GM23248 (cell line): ENCODE measurements around the gene FATE1. TPM values are rescaled to one million over a fixed set of nuclear protein-coding genes. Genes with fewer than 3 reads are reported as not detected.

ENCODE experiments used
- DNase-seq: peaks from one replicate; pipeline ENCODE4 v3.0.0-alpha.2; 2015
- H2AFZ ChIP-seq: fragments of 200-600 bp; sonication (generic); 2 replicates; pipeline ENCODE4 v1.6.1; 2016; ENCODE audit warnings: antibody characterized with exemption
- H3F3A ChIP-seq: fragments of 200-600 bp; sonication (generic); 2 replicates; pipeline ENCODE4 v1.6.1; 2016; ENCODE audit warnings: mild to moderate bottlenecking, antibody characterized with exemption, mixed run types; ENCODE audit not compliant: insufficient read depth
- H3K27ac ChIP-seq: fragments of 200-600 bp; sonication (generic); 2 replicates; pipeline ENCODE4 v1.5.1; 2016; ENCODE audit warnings: mild to moderate bottlenecking
- H3K27me3 ChIP-seq: fragments of 200-600 bp; sonication (generic); replicated peaks from 2 replicates; pipeline ENCODE4 v1.6.1; 2016; ENCODE audit warnings: mild to moderate bottlenecking; ENCODE audit not compliant: insufficient read depth
- H3K36me3 ChIP-seq: fragments of 200-600 bp; sonication (generic); 2 replicates; pipeline ENCODE4 v1.6.1; 2016; ENCODE audit warnings: low read depth, mild to moderate bottlenecking
- H3K4me1 ChIP-seq: fragments of 200-600 bp; sonication (generic); 2 replicates; pipeline ENCODE4 v1.6.1; 2016; ENCODE audit warnings: mild to moderate bottlenecking; ENCODE audit not compliant: insufficient read depth
- H3K4me2 ChIP-seq: fragments of 200-600 bp; sonication (generic); one replicate; pipeline ENCODE4 v1.6.1; 2016; ENCODE audit warnings: mild to moderate bottlenecking; ENCODE audit not compliant: unreplicated experiment
- H3K4me3 ChIP-seq: fragments of 200-600 bp; sonication (generic); 2 replicates; pipeline ENCODE4 v1.5.1; 2016; ENCODE audit warnings: mild to moderate bottlenecking
- H3K79me2 ChIP-seq: fragments of 200-600 bp; sonication (generic); 2 replicates; pipeline ENCODE4 v1.6.1; 2016; ENCODE audit warnings: mild to moderate bottlenecking; ENCODE audit not compliant: insufficient read depth
- H3K9ac ChIP-seq: fragments of 200-600 bp; sonication (generic); 2 replicates; pipeline ENCODE4 v1.6.1; 2016; ENCODE audit warnings: mild to moderate bottlenecking
- H3K9me2 ChIP-seq: fragments of 200-600 bp; sonication (generic); 2 replicates; pipeline ENCODE4 v1.6.1; 2016; ENCODE audit warnings: mixed run types, mild to moderate bottlenecking, moderate library complexity; ENCODE audit not compliant: insufficient read depth
- H3K9me3 ChIP-seq: fragments of 200-600 bp; sonication (generic); one replicate; pipeline ENCODE4 v1.6.1; 2017; ENCODE audit warnings: low read depth
- H4K20me1 ChIP-seq: fragments of 200-600 bp; sonication (generic); 2 replicates; pipeline ENCODE4 v1.6.0; 2016; ENCODE audit not compliant: insufficient read depth
- EZH2 ChIP-seq: fragments of 200-600 bp; sonication (generic); IDR thresholded peaks from 2 replicates; pipeline ENCODE4 v1.6.1; 2018; ENCODE audit warnings: antibody characterized with exemption, mild to moderate bottlenecking; ENCODE audit not compliant: insufficient read depth, poor library complexity, severe bottlenecking
- EZH2phosphoT487 ChIP-seq: fragments of 200-600 bp; sonication (generic); IDR thresholded peaks from 2 replicates; pipeline ENCODE4 v1.6.1; 2018; ENCODE audit warnings: antibody characterized with exemption, moderate library complexity, mild to moderate bottlenecking, low read depth; ENCODE audit not compliant: insufficient read depth
- WGBS, 2 experiments: methylation state at CpG; one replicate each; pipeline ENCODE4 v1.1.6; 2015 to 2017; ENCODE audit warnings: low lambda C conversion rate in 2 of 2, low coverage in 1 of 2; ENCODE audit errors: missing lambda C conversion rate in 2 of 2; 5-methylcytosine and 5-hydroxymethylcytosine counted together
- in situ Hi-C: fragments of 300-500 bp; cut with MboI; formaldehyde crosslinking; loops from 2 replicates; pipeline ENCODE4 v1.15.0; 2020
- polyA plus RNA-seq: library from polyadenylated mRNA; unstranded; fragments of >200 nt; fragmentation: Nextera tagmentation; extraction: Ambion mirVana; gene quantifications from 2 replicates; pipeline ENCODE4 v1.2.1, GENCODE V29; 2016
- total RNA-seq: library from RNA; depleted of rRNA; stranded (reverse); fragments of >200 nt; shearing (Covaris generic); gene quantifications from 2 replicates; pipeline ENCODE4 v1.2.3, GENCODE V29; 2014

FATE1 gene
- total and polyA plus RNA-seq, 2 experiments from 2014 or later, result not detected

GRCh38 chrX:151698485-151698884, 17.4 kb upstream of the FATE1 start:
- Histone ChIP-seq H3K27ac (no peak overlapping the region), H3K4me2 (no peak overlapping the region), H3K9me2 (no peaks in the 10 kb centered on the region), H3K9me3 (no peaks in the 10 kb centered on the region), H3K36me3 (no peaks in the 10 kb centered on the region), H4K20me1 (no peaks in the 10 kb centered on the region), H3F3A (0 out of 2 replicates have a peak, but pooled peaks cover 4% of the 10 kb centered on the region), H2AFZ (no peak overlapping the region), H3K79me2 (no peaks in the 10 kb centered on the region), H3K9ac (no peak overlapping the region), H3K4me1 (peaks cover 24% of the 10 kb centered on the region), H3K27me3 (no peaks in the 10 kb centered on the region), H3K4me3 (no peak overlapping the region)
- no peak for TF ChIP-seq EZH2
- no peak for TF ChIP-seq EZH2phosphoT487
- in situ Hi-C loops, result no loop called here
- WGBS, 2 experiments, result 79 to 83% methylated on average over 4 to 6 of the region's 6 CpGs
- DNase-seq, result no peak

- Histone ChIP-seq H4K20me1 (no peaks in the 10 kb centered on the region), H3K27me3 (no peaks in the 10 kb centered on the region), H3K9me3 (no peaks in the 10 kb centered on the region), H3K4me2 (no peak overlapping the region), H3K36me3 (no peaks in the 10 kb centered on the region), H2AFZ (no peak overlapping the region), H3K9ac (no peak overlapping the region), H3K79me2 (no peaks in the 10 kb centered on the region), H3K27ac (no peak overlapping the region), H3F3A (0 out of 2 replicates have a peak, but pooled peaks cover 4% of the 10 kb centered on the region), H3K9me2 (no peaks in the 10 kb centered on the region), H3K4me1 (peaks cover 25% of the 10 kb centered on the region), H3K4me3 (no peak overlapping the region)
- WGBS, 2 experiments, result 92 to 95% methylated on average over 7 to 9 of the region's 9 CpGs
- DNase-seq, result no peak
- TF ChIP-seq EZH2phosphoT487 (no peak), EZH2 (no peak)
- in situ Hi-C loops, result no loop called here
Measured at GRCh38 chrX:151699746-151700145, 16.1 kb upstream of the FATE1 start.

GRCh38 chrX:151700581-151700980, 15.3 kb upstream of the FATE1 start:
- TF ChIP-seq EZH2phosphoT487, result no peak
- no peak for TF ChIP-seq EZH2
- in situ Hi-C loops, result no loop called here
- Histone ChIP-seq H3K4me2 (no peak overlapping the region), H3K9me2 (no peaks in the 10 kb centered on the region), H3K9ac (no peak overlapping the region), H3K27ac (no peak overlapping the region), H2AFZ (no peak overlapping the region), H3F3A (0 out of 2 replicates have a peak, but pooled peaks cover 4% of the 10 kb centered on the region), H4K20me1 (no peaks in the 10 kb centered on the region), H3K36me3 (no peaks in the 10 kb centered on the region), H3K4me3 (no peak overlapping the region), H3K27me3 (no peaks in the 10 kb centered on the region), H3K79me2 (no peaks in the 10 kb centered on the region), H3K9me3 (no peaks in the 10 kb centered on the region), H3K4me1 (peaks cover 25% of the 10 kb centered on the region)
- WGBS, 2 experiments, result 90 to 92% methylated on average over 14 to 15 of the region's 16 CpGs
- DNase-seq, result no peak

GRCh38 chrX:151701071-151701470, 14.8 kb upstream of the FATE1 start:
- Histone ChIP-seq H3K27me3 (no peaks in the 10 kb centered on the region), H3K4me1 (peaks cover 25% of the 10 kb centered on the region), H3F3A (0 out of 2 replicates have a peak, but pooled peaks cover 4% of the 10 kb centered on the region), H3K4me2 (no peak overlapping the region), H2AFZ (no peak overlapping the region), H3K4me3 (no peak overlapping the region), H4K20me1 (no peaks in the 10 kb centered on the region), H3K9me3 (no peaks in the 10 kb centered on the region), H3K27ac (no peak overlapping the region), H3K79me2 (no peaks in the 10 kb centered on the region), H3K36me3 (no peaks in the 10 kb centered on the region), H3K9ac (no peak overlapping the region), H3K9me2 (no peaks in the 10 kb centered on the region)
- WGBS, 2 experiments, result 100% methylated on average over 1 to 3 of the region's 4 CpGs
- in situ Hi-C loops, result no loop called here
- no peak for DNase-seq
- TF ChIP-seq EZH2, result no peak
- no peak for TF ChIP-seq EZH2phosphoT487

GRCh38 chrX:151701531-151701930, 14.3 kb upstream of the FATE1 start:
- DNase-seq, result no peak
- no peaks in the 10 kb centered on the region for H3K9me2 ChIP-seq
- no peak overlapping the region for H2AFZ ChIP-seq
- in situ Hi-C loops, result no loop called here
- TF ChIP-seq EZH2, result no peak
- TF ChIP-seq EZH2phosphoT487, result no peak
- no peak overlapping the region for H3K4me2 ChIP-seq
- H3K9me3 ChIP-seq, result no peaks in the 10 kb centered on the region
- H3K27ac ChIP-seq, result no peak overlapping the region
- H3K4me3 ChIP-seq, result no peak overlapping the region
- no peaks in the 10 kb centered on the region for H4K20me1 ChIP-seq
- no peaks in the 10 kb centered on the region for H3K79me2 ChIP-seq
- 65 to 66% methylated on average over 6 to 7 of the region's 7 CpGs for WGBS, 2 experiments
- peaks cover 24% of the 10 kb centered on the region for H3K4me1 ChIP-seq
- H3K9ac ChIP-seq, result no peak overlapping the region
- H3K36me3 ChIP-seq, result no peaks in the 10 kb centered on the region
- 0 out of 2 replicates have a peak, but pooled peaks cover 4% of the 10 kb centered on the region for H3F3A ChIP-seq
- no peaks in the 10 kb centered on the region for H3K27me3 ChIP-seq
